GM19099 (cell line): Measurements from ENCODE around the gene RNF220.

Source experiments
- POLR2A ChIP-seq: IDR thresholded peaks from 3 replicates; pipeline ENCODE4 v1.6.1; 2011; ENCODE audit warnings: low read depth; ENCODE audit not compliant: insufficient read length; ENCODE audit errors: extremely low read depth

The RNF220 gene

DNA sequence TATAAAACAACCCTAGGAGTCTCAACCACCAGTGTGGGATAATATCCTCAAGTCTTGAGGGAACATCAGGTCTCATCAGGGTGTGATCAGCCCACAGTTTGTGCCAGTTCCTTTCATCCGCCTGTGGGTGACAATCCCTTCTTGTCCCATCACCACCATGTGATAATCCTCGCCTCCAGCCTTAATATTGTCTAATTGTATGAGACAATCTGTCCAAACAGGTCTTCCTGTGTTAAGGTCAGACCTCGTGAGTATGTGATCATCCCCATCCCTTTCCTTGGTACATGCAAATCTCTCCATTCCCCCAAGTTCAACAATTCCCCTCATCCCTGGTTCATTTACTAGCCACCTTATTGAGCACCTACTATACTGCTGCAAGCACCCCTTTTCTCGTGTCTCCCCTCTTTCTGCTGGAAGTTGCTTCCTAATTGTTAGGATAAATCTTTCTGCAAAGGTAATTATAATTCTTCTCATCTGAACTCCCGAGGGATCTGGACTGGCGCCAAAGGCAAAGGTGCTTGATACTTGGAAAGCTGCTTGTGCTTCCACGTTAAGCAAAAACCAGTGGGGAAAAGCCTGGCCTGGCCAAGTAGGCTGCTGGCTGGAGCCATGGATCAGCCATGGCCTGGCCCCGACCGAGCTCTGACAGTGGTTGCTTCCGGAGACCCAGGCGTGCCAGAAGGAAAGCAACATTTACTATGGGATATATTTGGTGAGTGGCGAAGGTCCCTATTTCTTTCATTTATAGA is 92.5 kb downstream of the RNF220 start:
- TF ChIP-seq POLR2A: no peak

DNA sequence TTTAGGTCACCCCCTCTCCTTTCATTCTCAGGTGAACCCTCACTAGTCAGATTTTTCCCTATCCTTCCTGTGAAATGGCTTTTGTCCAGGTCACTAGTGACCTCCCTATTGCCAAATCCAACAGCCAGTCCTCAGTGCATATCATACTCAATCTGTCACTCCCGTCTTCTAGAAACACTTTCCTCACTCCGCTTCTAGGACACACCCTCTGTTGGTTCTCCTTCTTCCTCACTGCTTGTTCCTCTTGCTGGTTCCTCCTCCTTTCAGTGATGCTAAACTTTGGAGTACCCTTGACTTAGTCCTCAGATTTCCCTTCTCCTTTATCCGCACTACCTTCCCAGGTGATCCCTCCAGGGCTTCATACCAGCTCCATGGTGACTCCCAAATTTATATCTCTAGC is 94.3 kb downstream of the RNF220 start:
- no peak for TF ChIP-seq POLR2A

DNA sequence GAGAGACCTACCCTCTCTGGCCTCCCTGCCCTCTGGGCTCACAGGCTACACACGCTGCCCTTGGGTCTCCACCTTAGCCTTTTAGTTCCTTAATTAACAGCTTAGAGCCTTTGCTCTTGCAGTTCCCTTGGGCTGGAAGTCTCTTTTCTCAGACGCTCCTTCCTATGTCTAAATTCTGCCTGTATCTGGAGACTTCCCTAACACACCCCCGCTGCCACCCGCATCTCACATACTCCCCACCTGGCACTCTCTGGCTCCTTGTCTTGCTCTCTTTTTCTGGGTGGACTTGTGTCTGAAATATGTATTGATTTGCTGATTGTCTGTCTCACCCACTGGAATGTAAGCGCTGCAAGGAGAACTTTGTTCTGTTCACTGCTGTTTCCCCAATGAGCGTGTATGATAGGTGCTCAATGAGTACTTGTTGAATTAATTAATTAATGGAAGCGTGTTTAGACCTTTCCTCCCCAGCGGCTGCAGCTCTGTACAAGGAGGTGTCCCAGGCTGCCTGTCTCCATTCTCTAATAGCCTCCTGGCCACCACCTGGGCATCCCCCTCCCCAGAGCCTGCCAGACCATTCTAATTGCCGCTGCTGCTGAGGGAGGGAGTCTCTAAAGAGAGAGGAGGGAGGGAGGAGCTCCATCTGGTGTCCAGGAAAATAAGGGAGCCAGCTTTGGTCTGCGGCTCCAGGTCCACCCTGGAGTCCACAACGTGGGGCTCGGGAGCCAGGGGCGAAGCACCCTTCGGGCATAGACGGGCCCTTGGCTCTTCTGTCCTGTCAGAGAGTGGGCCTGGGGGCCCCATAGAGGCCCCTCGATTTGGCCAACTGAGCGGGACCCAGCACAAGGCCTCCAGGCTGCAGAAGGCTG is 95.4 kb downstream of the RNF220 start:
- no peak for TF ChIP-seq POLR2A

DNA sequence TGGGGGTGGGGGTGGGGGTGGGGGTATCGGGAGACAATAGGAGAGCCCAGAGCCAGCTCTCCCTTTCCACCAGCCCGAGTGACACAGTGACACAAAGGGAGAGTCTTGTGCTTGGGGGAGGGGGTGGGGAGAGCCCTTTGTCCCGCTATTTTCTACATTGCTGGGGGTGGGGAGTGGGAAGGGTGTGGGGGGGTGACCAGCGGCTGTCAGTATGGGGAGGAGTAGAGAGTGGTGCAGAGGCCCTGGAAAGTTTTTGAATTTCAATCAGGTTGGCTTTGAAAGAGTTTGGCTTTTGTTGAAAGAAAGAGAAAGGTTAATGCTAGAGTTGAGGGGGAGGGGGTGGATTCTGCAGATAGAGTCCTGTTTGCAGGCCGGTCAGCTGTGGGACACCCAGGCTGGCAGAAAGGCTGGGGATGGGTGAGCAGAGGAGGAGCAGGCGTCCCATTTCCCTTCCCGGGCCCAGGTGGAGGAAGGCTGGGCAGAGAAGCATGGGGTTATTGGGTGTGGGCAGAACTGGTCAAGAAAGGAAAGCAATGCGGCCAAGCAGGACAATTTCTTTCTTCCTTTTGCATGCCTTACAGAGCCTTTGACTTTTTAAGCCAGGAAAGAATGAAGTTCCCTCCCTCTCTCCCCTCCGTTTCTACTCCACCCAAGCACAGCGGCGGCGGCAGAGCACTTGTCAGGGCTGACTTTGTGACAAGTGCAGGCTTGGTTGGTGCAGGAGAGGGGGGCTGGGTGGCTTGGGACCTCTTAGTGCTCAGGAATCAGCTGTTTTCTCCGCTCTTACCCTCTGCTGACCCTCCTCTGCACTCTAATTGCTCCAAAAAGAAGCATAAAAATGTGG is 96.2 kb downstream of the RNF220 start:
- no peak for TF ChIP-seq POLR2A

DNA sequence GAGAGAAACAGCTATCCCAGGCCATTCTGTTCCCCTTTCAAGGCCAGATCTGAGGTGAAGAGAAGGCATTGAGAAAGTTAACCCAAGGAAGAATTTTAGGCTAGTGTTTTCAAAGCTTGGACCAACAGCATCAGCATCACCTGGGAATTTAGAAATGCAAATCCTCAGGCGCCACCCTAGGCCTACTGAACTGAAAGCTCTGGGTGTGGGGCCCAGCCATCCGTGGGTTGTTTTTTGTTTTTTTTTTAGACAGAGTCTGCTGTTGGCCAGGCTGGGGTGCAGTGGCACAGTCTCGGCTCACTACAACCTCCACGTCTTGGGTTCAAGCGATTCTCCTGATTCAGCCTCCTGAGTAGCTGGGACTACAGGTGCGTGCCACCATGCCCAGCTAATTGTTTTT is 98.6 kb downstream of the RNF220 start:
- TF ChIP-seq POLR2A: no peak

DNA sequence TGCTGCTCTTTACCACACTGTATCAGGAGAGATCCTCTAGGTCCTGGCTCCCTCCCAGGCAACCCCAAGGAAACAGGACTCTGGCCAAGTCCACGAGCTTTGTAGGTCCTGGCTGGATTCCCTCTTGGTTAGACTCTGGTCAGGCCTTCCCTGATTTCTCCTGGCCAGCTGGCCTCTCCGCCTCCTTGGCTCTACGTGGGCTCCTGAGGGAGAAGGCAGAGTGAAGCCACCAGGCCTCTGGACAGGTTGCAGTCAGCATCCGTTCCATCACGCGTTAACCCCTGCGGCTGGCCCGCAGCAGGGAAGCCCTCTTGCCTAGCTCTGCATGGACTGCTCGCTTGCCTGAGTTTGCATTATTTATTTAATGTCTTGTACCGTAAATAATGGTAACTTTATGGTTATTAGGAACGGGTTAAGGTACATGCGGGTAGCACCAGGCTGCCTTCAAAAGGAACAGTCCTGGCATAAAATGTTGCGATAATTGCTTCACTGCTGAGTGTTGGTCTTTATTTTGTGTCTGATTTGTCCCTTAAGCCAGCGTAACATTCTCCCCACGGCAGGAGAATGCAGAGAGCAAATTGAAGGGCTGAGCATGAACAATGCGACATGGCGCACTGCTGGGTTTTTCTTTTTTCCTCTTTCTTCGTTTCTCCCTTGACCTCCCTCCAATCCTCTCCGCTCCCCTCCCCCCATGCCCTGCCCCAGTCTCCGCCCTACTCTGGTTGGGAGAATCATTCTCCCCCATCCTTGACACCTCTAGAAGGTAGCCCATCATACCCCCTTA is 100.3 kb downstream of the RNF220 start:
- TF ChIP-seq POLR2A: no peak

DNA sequence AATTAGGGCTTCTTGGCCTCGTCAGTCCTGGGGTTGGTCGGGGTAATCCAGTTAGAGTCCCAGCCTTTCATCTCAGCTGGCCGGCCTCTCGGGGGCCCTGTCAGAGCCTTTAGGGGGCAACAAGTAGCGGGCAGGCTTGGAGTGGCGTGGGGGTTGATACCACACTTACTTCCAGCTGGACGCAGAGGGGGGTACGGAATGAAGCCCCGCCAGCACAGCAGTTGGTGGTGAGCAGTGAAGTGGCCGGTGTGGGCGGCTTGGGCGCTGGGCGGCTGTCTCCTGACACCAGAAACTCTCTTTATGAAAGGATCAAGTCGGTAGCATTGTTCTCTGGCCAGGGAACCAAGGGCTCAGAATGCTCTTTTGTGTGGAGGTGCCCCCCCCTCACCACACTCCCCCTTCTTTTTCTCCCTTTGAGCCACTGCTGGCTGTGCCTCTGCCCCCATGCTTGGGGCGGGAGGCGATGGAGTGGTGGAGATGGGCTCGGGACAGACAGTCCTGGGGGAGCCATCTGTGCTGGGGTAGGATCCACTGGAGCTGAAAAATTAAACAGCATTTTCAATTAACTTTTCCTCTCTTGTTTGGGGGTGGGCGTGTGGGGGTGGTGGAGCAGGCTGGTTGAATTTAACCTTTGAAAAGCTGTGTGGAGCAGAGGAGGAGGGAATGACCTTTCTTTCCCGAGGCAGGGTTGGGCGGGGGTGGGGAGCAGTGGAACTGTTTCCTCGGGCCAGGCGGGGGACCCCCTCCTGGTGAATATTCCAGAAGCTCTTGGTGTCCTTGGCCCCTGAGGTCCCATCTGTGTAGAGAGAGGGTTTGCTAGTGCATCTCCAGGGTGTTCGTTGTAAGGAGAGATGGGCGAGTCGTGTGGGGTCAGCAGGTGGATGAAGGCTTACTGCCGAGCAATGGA is 102.7 kb downstream of the RNF220 start:
- no peak for TF ChIP-seq POLR2A

DNA sequence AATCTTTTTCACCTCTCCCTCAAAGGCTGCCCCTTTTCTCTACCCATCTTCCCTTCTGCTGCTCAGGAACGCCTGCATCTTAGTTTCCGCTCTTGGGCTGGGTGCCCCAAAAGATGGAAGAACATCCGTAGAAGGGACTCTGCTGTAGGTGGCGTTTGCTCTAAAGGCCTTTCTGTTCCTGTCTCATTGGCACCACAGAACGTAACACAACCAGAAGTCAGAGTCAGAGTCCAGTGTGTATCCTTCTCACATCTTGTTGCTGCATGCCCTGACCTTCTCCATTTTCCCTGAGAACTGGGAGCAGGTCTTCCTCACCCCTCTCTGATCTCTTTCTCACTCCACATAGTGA is 103.3 kb downstream of the RNF220 start:
- no peak for TF ChIP-seq POLR2A

DNA sequence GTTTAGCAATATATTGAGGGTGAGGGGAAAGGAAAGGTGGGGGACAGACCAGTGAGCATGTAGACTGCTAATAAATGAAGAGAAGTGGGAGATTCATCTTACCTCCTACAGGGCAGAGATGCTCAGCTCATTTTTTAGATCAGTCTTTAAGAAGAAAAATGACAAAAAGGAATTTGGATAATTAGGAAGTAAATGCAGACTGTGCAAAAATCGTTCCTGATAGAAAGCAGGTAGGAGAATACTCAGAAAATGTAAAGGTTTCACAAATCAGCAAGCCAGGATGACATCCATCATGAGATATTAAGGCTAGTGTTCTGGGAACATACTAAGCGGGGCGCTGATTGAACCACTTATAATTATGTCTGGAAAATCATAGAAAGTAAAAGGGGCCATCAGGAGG is 106.3 kb downstream of the RNF220 start:
- TF ChIP-seq POLR2A: no peak

DNA sequence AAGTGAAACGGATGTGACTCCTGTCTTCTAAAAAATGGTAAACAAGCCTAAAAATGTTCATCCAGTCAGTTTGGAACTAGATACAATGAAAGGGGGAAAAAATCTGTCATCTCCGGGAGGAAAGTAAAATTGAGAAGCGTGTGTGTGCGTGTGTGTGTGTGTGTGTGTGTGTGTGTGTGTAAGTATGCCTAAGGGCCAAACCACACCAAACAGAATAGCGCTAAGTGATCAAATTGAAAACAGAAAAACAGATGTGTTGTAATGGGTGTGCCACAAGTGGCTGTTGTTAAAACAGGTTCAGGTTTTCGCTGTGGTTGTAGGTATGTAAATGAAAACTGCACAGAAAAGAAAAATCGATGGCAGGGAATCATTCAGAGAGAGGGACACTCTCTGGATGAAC is 106.7 kb downstream of the RNF220 start:
- TF ChIP-seq POLR2A: no peak

DNA sequence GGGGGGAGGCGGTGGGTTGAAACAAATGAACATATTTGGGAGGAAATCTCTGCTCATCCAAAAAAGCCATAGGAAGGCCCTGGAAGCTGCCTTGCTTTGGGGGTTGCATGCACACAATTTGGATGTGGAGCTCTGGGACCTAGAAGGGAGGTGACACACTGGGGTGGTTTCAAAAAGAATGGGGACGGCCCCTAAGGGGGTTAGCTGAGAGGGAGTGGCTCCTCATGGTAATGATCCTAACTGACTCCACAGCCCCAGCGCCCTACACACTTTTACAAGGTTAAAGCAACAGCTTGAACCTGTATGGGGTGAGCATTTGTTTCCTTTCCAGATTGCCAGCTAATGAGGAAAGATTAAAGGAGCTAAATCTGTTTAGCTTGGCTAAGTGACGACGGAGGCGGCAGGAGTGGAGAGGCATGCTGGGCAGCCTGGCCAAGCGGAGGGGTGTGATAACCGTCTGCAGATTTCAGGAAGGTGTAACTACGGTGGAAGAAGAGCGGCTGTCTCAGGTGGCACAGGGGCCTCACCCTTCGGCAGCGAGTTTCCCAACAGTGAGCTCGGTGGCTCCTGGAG is 107.3 kb downstream of the RNF220 start:
- no peak for TF ChIP-seq POLR2A

DNA sequence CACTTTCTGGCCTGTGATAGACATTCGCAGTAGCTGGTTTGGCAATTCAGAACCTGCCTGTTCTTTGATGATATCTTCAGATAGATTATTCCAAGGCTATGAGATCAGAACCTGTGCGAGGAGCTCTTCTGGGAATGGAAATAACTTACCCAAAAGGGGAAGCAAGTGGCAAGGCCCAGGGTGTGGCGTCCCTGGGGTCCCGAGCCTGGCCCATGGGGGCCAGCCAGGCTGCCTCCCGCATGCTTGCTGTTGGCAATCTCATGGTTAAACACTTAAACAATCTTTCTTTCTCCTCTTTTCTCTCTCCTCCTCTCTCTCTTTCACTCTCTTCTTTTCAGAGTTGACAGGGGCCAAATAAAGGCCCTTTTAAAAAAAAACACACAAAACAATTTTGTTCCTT is 108.1 kb downstream of the RNF220 start:
- TF ChIP-seq POLR2A: no peak

DNA sequence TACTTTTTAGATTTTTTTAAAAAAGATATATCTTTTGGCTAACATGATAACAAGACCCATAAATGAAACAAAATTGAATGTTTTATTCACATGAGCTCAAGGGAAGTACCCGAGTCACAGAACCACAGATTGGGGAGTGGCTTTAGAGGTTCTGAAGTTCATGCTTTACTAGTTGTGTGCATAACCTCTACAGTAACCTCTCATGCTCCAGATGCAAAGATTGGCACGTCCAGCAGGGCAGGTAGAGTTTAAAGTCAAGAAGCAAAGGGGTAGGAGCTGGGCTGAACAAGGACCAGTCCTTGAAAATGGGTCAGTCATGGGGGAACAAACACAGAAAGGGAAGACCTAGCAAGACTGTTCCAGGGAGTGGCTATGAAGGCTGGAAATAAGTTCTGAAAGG is 109.6 kb downstream of the RNF220 start:
- TF ChIP-seq POLR2A: no peak
